Endodermal cell (in vitro differentiated cells): ENCODE data around the gene PSMD5. TPM values are rescaled to one million over a fixed set of nuclear protein-coding genes. Genes with fewer than 3 reads are reported as not detected.
A peak's percentile ranks its signal among the peaks of the same experiment; 100 is the strongest.

Experiments used
- DNase-seq: peaks from one replicate; pipeline ENCODE4 v3.0.0-alpha.2; 2017
- H3K27ac ChIP-seq: 2 replicates; pipeline ENCODE4 v1.5.1; 2013; ENCODE audit warnings: mild to moderate bottlenecking, low read depth, low read length, moderate library complexity
- H3K27me3 ChIP-seq: 2 replicates; pipeline ENCODE4 v1.6.1; 2013; ENCODE audit warnings: mild to moderate bottlenecking, low read length, moderate library complexity; ENCODE audit not compliant: insufficient read depth, control insufficient read depth, poor library complexity, severe bottlenecking
- H3K36me3 ChIP-seq: 2 replicates; pipeline ENCODE4 v1.7.0; 2013; ENCODE audit warnings: mild to moderate bottlenecking, low read length, moderate library complexity; ENCODE audit not compliant: control insufficient read depth, insufficient read depth
- H3K4me1 ChIP-seq: one replicate; pipeline ENCODE4 v1.7.0; 2013; ENCODE audit warnings: low read length; ENCODE audit not compliant: control insufficient read depth, insufficient read depth
- H3K4me3 ChIP-seq: 2 replicates; pipeline ENCODE4 v1.5.1; 2013; ENCODE audit warnings: mild to moderate bottlenecking, low read length, moderate library complexity
- H3K9ac ChIP-seq: 2 replicates; pipeline ENCODE4 v1.6.1; 2013; ENCODE audit warnings: mild to moderate bottlenecking, low read length, moderate library complexity; ENCODE audit not compliant: poor library complexity, severe bottlenecking; ENCODE audit errors: extremely low read depth
- H3K9me3 ChIP-seq: 2 replicates; pipeline ENCODE4 v1.6.1; 2013; ENCODE audit warnings: mild to moderate bottlenecking, low read length, moderate library complexity; ENCODE audit not compliant: control insufficient read depth
- H3K27ac Mint-ChIP-seq: 2 replicates; pipeline ENCODE4 v1.8.0; 2020; ENCODE audit warnings: mixed read lengths
- H3K27me3 Mint-ChIP-seq: 2 replicates; pipeline ENCODE4 v1.8.0; 2021; ENCODE audit warnings: mild to moderate bottlenecking, mixed read lengths; ENCODE audit not compliant: insufficient read depth
- H3K36me3 Mint-ChIP-seq: 2 replicates; pipeline ENCODE4 v1.8.0; 2020; ENCODE audit warnings: low read depth, mixed read lengths
- H3K4me1 Mint-ChIP-seq: 2 replicates; pipeline ENCODE4 v1.8.0; 2020; ENCODE audit warnings: mixed read lengths
- H3K4me3 Mint-ChIP-seq: 2 replicates; pipeline ENCODE4 v1.8.0; 2020; ENCODE audit warnings: mild to moderate bottlenecking, moderate library complexity, mixed read lengths
- H3K9me3 Mint-ChIP-seq: 2 replicates; pipeline ENCODE4 v1.8.0; 2020; ENCODE audit warnings: mild to moderate bottlenecking, mixed read lengths
- CTCF ChIP-seq: fragments of 200-600 bp; sonication (generic); conservative IDR thresholded peaks from 2 replicates; pipeline ENCODE4 v1.5.0; 2021; ENCODE audit warnings: antibody characterized with exemption, mild to moderate bottlenecking
- WGBS, 2 experiments: methylation state at CpG; one replicate each; pipeline versions ENCODE4 v1.1.5 to v1.1.7; 2013; ENCODE audit warnings: missing lambda C conversion rate in 2 of 2, mixed read lengths in 1 of 2; ENCODE audit not compliant: insufficient coverage in 1 of 2, insufficient read length in 1 of 2; 5-methylcytosine and 5-hydroxymethylcytosine counted together
- total RNA-seq, 2 donors: library from RNA; stranded (reverse); fragmentation: NEBNext Ultra II Directional in 1 of 2; extraction: Animal tissue kit (Norgen Biotek cat#: 25700) in 1 of 2; gene quantifications; 2 replicates in 1 of 2; 3 replicates in 1 of 2; pipeline ENCODE4 v1.2.1, GENCODE V29; 2021

The PSMD5 gene
- total RNA-seq, 2 donors from 2014 or later, result 21.8 to 52.7 TPM

DNA sequence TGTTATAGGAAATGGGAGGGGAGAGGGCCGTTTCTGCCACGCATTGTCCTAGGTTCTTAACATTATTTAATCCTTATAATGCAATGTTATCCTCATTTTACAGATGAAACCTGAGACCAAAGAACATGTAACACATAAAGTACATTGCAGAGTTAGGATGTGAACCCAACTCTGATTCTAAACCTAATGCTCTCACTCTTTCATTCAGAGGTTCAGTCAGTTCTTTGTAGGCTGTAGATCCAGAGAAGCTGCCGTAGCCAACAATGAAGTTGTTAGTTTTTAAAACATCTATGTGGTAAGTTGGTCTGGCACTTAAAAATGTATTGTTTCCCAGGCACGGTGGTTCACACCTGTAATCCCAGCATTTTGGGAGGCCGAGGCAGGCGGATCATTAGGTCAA is 10.5 kb upstream of the PSMD5 start:
- Histone ChIP-seq H3K9ac (no peak overlapping the region), H3K4me3 (no peak overlapping the region), H3K27ac (no peak overlapping the region), H3K36me3 (peaks cover 26% of the 10 kb centered on the region), H3K4me1 (peaks cover 4% of the 10 kb centered on the region), H3K9me3 (no peaks in the 10 kb centered on the region), H3K27me3 (no peaks in the 10 kb centered on the region)
- no peaks in the 10 kb centered on the region for H3K27me3 Mint-ChIP-seq
- WGBS, 2 experiments, result 98 to 100% methylated on average over 3 to 4 of the region's 6 CpGs
- H3K4me1 Mint-ChIP-seq, result peaks cover 22% of the 10 kb centered on the region
- H3K36me3 Mint-ChIP-seq, result no peaks in the 10 kb centered on the region
- no peak overlapping the region for H3K4me3 Mint-ChIP-seq
- no peak overlapping the region for H3K27ac Mint-ChIP-seq
- no peak for DNase-seq
- TF ChIP-seq CTCF, result no peak
- H3K9me3 Mint-ChIP-seq, result no peaks in the 10 kb centered on the region

GRCh38 chr9:120852240-120853010 is 9.7 kb upstream of the PSMD5 start:
- TF ChIP-seq CTCF, result no peak
- Histone ChIP-seq H3K9me3 (no peaks in the 10 kb centered on the region), H3K36me3 (peaks cover 21% of the 10 kb centered on the region), H3K4me1 (peaks cover 8% of the 10 kb centered on the region), H3K27me3 (no peaks in the 10 kb centered on the region), H3K4me3 (no peak overlapping the region), H3K9ac (peak overlapping the region; percentile 29), H3K27ac (no peak overlapping the region)
- H3K4me3 Mint-ChIP-seq, result no peak overlapping the region
- no peaks in the 10 kb centered on the region for H3K36me3 Mint-ChIP-seq
- peak overlapping the region; percentile 91 for H3K27ac Mint-ChIP-seq
- H3K27me3 Mint-ChIP-seq, result no peaks in the 10 kb centered on the region
- DNase-seq, result no peak
- 58 to 75% methylated on average over 2 to 5 of the region's 5 CpGs for WGBS, 2 experiments
- H3K4me1 Mint-ChIP-seq, result peaks cover 27% of the 10 kb centered on the region
- H3K9me3 Mint-ChIP-seq, result no peaks in the 10 kb centered on the region

- H3K4me1 Mint-ChIP-seq, result peaks cover 37% of the 10 kb centered on the region
- Histone ChIP-seq H3K27me3 (no peaks in the 10 kb centered on the region), H3K27ac (no peak overlapping the region), H3K9me3 (no peaks in the 10 kb centered on the region), H3K9ac (no peak overlapping the region), H3K4me1 (peaks cover 15% of the 10 kb centered on the region), H3K4me3 (no peak overlapping the region), H3K36me3 (peaks cover 20% of the 10 kb centered on the region)
- H3K36me3 Mint-ChIP-seq, result no peaks in the 10 kb centered on the region
- H3K9me3 Mint-ChIP-seq, result no peaks in the 10 kb centered on the region
- 97 to 100% methylated on average over 1 of the region's 1 CpG for WGBS, 2 experiments
- no peaks in the 10 kb centered on the region for H3K27me3 Mint-ChIP-seq
- H3K27ac Mint-ChIP-seq, result peak overlapping the region; percentile 91
- no peak for TF ChIP-seq CTCF
- no peak for DNase-seq
- H3K4me3 Mint-ChIP-seq, result no peak overlapping the region
Measured at GRCh38 chr9:120851449-120851848, 8.7 kb upstream of the PSMD5 start.
